ENCODE data around the gene IFT27. TPM values are rescaled to one million over a fixed set of nuclear protein-coding genes. Genes with fewer than 3 reads are reported as not detected.

The IFT27 gene
- total and polyA plus RNA-seq, 2 of the 4 experiments (the other 2 are of a cell fraction): 14.5 to 26.9 TPM

DNA sequence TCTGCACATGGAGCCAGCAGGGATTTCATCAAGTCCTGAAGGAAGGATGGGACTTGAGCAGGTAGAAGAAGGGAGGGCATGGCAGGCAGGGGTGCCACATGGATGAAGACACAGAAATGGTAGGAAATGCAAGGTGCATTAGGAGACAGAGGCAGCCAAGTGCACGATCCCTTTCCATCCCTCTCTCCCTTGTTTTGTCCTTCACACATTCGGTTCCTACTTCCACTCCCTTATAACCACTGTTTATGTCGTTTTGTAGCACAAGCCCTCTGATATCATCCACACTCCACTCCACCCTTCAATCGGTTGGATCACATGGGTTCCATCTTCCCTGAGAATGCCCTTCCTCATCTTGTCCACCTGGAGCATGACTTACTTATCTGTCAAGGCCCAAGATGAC lies 35.2 kb downstream of the IFT27 start:
- DNase-seq: no peak
- Histone ChIP-seq H3K79me1 (ENCODE audit: low read depth in 1 of 2, low read length in 2 of 2) (no peaks in the 10 kb centered on the region), H3K4me2 (ENCODE audit: low read depth, low read length) (no peak overlapping the region), H3K4me1 (ENCODE audit: control insufficient read depth, insufficient read depth, low read length) (no peaks in the 10 kb centered on the region), H3K56ac (ENCODE audit: extremely low read depth, insufficient read depth, low read length) (no peak overlapping the region), H4K5ac (ENCODE audit: low read depth, low read length) (no peak overlapping the region), H4K91ac (ENCODE audit: insufficient read depth, low read depth, low read length) (no peak overlapping the region), H2BK20ac (ENCODE audit: low read depth, low read length) (no peak overlapping the region), H3K4me3 (ENCODE audit: insufficient read depth, low read depth, low read length) (no peak overlapping the region), H3K9me1 (ENCODE audit: insufficient read depth, low read length) (no peaks in the 10 kb centered on the region), H4K8ac (ENCODE audit: low read depth in 2 of 2, low read length in 2 of 2) (no peak overlapping the region), H2BK120ac (ENCODE audit: low read depth, low read length) (no peak overlapping the region), H3K27me3 (ENCODE audit: control insufficient read depth, insufficient read depth, low read length) (peaks cover 29% of the 10 kb centered on the region), H3K27ac (ENCODE audit: insufficient read depth, low read length) (no peak overlapping the region), H3K36me3 (ENCODE audit: control insufficient read depth, insufficient read depth, low read length) (no peaks in the 10 kb centered on the region), H2AFZ (replicated peaks; ENCODE audit: low read length, poor library complexity) (no peak overlapping the region), H2AK5ac (ENCODE audit: low read depth, low read length) (no peak overlapping the region), H3K9ac (ENCODE audit: low read depth, low read length) (no peak overlapping the region), H2AK9ac (replicated peaks; ENCODE audit: low read depth, low read length, poor library complexity) (no peak overlapping the region), H2BK15ac (ENCODE audit: low read depth, low read length) (no peak overlapping the region), H3K18ac (ENCODE audit: low read depth, low read length) (no peak overlapping the region), H3K4ac (ENCODE audit: low read depth, low read length) (no peak overlapping the region), H3K14ac (replicated peaks; ENCODE audit: low read depth, low read length) (no peak overlapping the region), H3K23ac (ENCODE audit: low read depth, low read length) (no peak overlapping the region), H2BK5ac (ENCODE audit: low read depth, low read length, poor library complexity, severe bottlenecking) (no peak overlapping the region), H4K20me1 (ENCODE audit: insufficient read depth, low read length) (no peaks in the 10 kb centered on the region), H3K9me3 (ENCODE audit: control insufficient read depth, insufficient read depth, low read length) (peaks cover 4% of the 10 kb centered on the region; the same call in 1 of the 2 replicates)
- ATAC-seq (ENCODE audit: low read depth): no peak
- whole genome bisulfite sequencing, 2 experiments (ENCODE audit: extremely low coverage in 2 of 2, insufficient read length in 1 of 2): 42% methylated on average over 3 of the region's 4 CpGs; no CpG with 5 or more reads in 1 of the 2 experiments
- dilution Hi-C loops (cut with HindIII; ENCODE audit: low sequenced_read_pairs, unreplicated experiment) (no loop called here), intact Hi-C loops (cut with micrococcal nuclease) (no loop called here), in situ Hi-C loops (cut with MboI; ENCODE audit: low sequenced_read_pairs) (no loop called here)
- no TSS peak for BruUV-seq (replicated peaks)
- ChIA-PET POLR2A (ENCODE audit: unreplicated experiment) (no interaction called here), CTCF (no interaction called here)
- TF ChIP-seq, protein P1, sequence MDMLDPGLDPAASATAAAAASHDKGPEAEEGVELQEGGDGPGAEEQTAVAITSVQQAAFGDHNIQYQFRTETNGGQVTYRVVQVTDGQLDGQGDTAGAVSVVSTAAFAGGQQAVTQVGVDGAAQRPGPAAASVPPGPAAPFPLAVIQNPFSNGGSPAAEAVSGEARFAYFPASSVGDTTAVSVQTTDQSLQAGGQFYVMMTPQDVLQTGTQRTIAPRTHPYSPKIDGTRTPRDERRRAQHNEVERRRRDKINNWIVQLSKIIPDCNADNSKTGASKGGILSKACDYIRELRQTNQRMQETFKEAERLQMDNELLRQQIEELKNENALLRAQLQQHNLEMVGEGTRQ (IDR thresholded peaks at IDR 0.05; ENCODE audit: low read depth, low read length): no peak
- TF ChIP-seq, protein P2, sequence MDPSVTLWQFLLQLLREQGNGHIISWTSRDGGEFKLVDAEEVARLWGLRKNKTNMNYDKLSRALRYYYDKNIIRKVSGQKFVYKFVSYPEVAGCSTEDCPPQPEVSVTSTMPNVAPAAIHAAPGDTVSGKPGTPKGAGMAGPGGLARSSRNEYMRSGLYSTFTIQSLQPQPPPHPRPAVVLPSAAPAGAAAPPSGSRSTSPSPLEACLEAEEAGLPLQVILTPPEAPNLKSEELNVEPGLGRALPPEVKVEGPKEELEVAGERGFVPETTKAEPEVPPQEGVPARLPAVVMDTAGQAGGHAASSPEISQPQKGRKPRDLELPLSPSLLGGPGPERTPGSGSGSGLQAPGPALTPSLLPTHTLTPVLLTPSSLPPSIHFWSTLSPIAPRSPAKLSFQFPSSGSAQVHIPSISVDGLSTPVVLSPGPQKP (IDR thresholded peaks at IDR 0.05; ENCODE audit: borderline replicate concordance, low read depth, low read length): no peak
- no peak for TF ChIP-seq SMC3 (IDR thresholded peaks at IDR 0.05; ENCODE audit: low read depth, low read length)
- no peak for TF ChIP-seq BHLHE40 (IDR thresholded peaks at IDR 0.05; ENCODE audit: low read depth, low read length)
- no peak for TF ChIP-seq CEBPB (IDR thresholded peaks at IDR 0.05; ENCODE audit: low read depth, low read length)
- no peak for TF ChIP-seq MXI1 (IDR thresholded peaks at IDR 0.05; ENCODE audit: borderline replicate concordance, low read depth, low read length)
- TF ChIP-seq MAFK (IDR thresholded peaks at IDR 0.05; ENCODE audit: low read depth, low read length): no peak
- TF ChIP-seq RCOR1 (IDR thresholded peaks at IDR 0.05; ENCODE audit: insufficient replicate concordance, low read length): no peak
- no peak for TF ChIP-seq CHD1 (IDR thresholded peaks at IDR 0.05; ENCODE audit: low read depth, low read length)
- TF ChIP-seq NFE2L2 (IDR thresholded peaks at IDR 0.05; ENCODE audit: low read depth, low read length): no peak
- no peak for TF ChIP-seq RFX5 (IDR thresholded peaks at IDR 0.05; ENCODE audit: low read depth, low read length)
- TF ChIP-seq POLR2A (IDR thresholded peaks at IDR 0.05; ENCODE audit: low read depth, low read length): no peak
- TF ChIP-seq, protein P3, sequence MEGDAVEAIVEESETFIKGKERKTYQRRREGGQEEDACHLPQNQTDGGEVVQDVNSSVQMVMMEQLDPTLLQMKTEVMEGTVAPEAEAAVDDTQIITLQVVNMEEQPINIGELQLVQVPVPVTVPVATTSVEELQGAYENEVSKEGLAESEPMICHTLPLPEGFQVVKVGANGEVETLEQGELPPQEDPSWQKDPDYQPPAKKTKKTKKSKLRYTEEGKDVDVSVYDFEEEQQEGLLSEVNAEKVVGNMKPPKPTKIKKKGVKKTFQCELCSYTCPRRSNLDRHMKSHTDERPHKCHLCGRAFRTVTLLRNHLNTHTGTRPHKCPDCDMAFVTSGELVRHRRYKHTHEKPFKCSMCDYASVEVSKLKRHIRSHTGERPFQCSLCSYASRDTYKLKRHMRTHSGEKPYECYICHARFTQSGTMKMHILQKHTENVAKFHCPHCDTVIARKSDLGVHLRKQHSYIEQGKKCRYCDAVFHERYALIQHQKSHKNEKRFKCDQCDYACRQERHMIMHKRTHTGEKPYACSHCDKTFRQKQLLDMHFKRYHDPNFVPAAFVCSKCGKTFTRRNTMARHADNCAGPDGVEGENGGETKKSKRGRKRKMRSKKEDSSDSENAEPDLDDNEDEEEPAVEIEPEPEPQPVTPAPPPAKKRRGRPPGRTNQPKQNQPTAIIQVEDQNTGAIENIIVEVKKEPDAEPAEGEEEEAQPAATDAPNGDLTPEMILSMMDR (conservative IDR thresholded peaks at IDR 0.05; ENCODE audit: low read depth, low read length): no peak
- TF ChIP-seq FOS (IDR thresholded peaks at IDR 0.05; ENCODE audit: low read depth, low read length): no peak
- TF ChIP-seq RAD21 (IDR thresholded peaks at IDR 0.05; ENCODE audit: low read length): no peak
- TF ChIP-seq MAZ (IDR thresholded peaks at IDR 0.05; ENCODE audit: borderline replicate concordance, low read depth, low read length): no peak

Measured in IMR-90 (cell line).